Endothelial cell (in vitro differentiated cells): Measurements from ENCODE around the gene EGFL8. TPM values are rescaled to one million over a fixed set of nuclear protein-coding genes. Genes with fewer than 3 reads are reported as not detected.
A peak's percentile ranks its signal among the peaks of the same experiment; 100 is the strongest.

Experiments
- DNase-seq: peaks from one replicate; pipeline ENCODE4 v3.0.0; 2021; ENCODE audit warnings: low spot score
- H3K27ac Mint-ChIP-seq: one replicate; pipeline ENCODE4 v1.8.0; 2021; ENCODE audit warnings: mixed read lengths, inconsistent platforms; ENCODE audit not compliant: unreplicated experiment
- H3K27me3 Mint-ChIP-seq: one replicate; pipeline ENCODE4 v1.8.0; 2021; ENCODE audit warnings: mild to moderate bottlenecking, moderate library complexity, mixed read lengths, inconsistent platforms; ENCODE audit not compliant: unreplicated experiment
- H3K36me3 Mint-ChIP-seq: one replicate; pipeline ENCODE4 v1.8.0; 2021; ENCODE audit warnings: mild to moderate bottlenecking, low read depth, mixed read lengths, inconsistent platforms; ENCODE audit not compliant: unreplicated experiment
- H3K4me1 Mint-ChIP-seq: one replicate; pipeline ENCODE4 v1.8.0; 2021; ENCODE audit warnings: mild to moderate bottlenecking, mixed read lengths, inconsistent platforms; ENCODE audit not compliant: unreplicated experiment
- H3K4me3 Mint-ChIP-seq: one replicate; pipeline ENCODE4 v1.8.0; 2021; ENCODE audit warnings: mild to moderate bottlenecking, mixed read lengths, inconsistent platforms; ENCODE audit not compliant: unreplicated experiment
- H3K9me3 Mint-ChIP-seq: one replicate; pipeline ENCODE4 v1.8.0; 2021; ENCODE audit warnings: mixed read lengths, inconsistent platforms; ENCODE audit not compliant: unreplicated experiment
- CTCF ChIP-seq: fragments of 200-600 bp; sonication (generic); IDR thresholded peaks from one replicate; pipeline ENCODE4 v1.5.0; 2021; ENCODE audit warnings: antibody characterized with exemption; ENCODE audit not compliant: unreplicated experiment
- total RNA-seq: library from RNA; stranded (reverse); fragmentation: NEBNext Ultra II Directional; extraction: Animal tissue kit (Norgen Biotek cat#: 25700); gene quantifications from one replicate; pipeline ENCODE4 v1.2.1, GENCODE V29; 2021; ENCODE audit not compliant: unreplicated experiment

Gene EGFL8
- total RNA-seq, 1 donor from 2014 or later, result 37.4 TPM

GRCh38 chr6:32177183-32177787 lies 12.9 kb downstream of the EGFL8 start:
- Mint-ChIP-seq H3K36me3 (peaks cover 7% of the 10 kb centered on the region), H3K4me1 (peaks cover 72% of the 10 kb centered on the region), H3K4me3 (peak overlapping the region; percentile 98), H3K27ac (peak overlapping the region; percentile 95), H3K9me3 (no peaks in the 10 kb centered on the region), H3K27me3 (peaks cover 12% of the 10 kb centered on the region)
- no peak for TF ChIP-seq CTCF
- DNase-seq, result no peak

GRCh38 chr6:32177788-32178546 lies 13.6 kb downstream of the EGFL8 start, which contains the start of gene RNF5:
Gene RNF5 (plus strand): TSS chr6:32178405. CDS start chr6:32178512, 107 bp downstream.
- Mint-ChIP-seq H3K36me3 (peaks cover 7% of the 10 kb centered on the region), H3K4me1 (peaks cover 68% of the 10 kb centered on the region), H3K4me3 (peak within 1 kb of the TSS; percentile 98), H3K27ac (peak within 1 kb of the TSS; percentile 95), H3K9me3 (no peaks in the 10 kb centered on the region), H3K27me3 (peaks cover 12% of the 10 kb centered on the region)
- TF ChIP-seq CTCF, result no peak
- DNase-seq, result peak; percentile 82

- TF ChIP-seq CTCF, result no peak
- Mint-ChIP-seq H3K4me1 (peaks cover 61% of the 10 kb centered on the region), H3K27ac (peak overlapping the region; percentile 95), H3K27me3 (peaks cover 12% of the 10 kb centered on the region), H3K9me3 (no peaks in the 10 kb centered on the region), H3K36me3 (peaks cover 7% of the 10 kb centered on the region), H3K4me3 (peak overlapping the region; percentile 98)
- DNase-seq, result no peak
Observed at GRCh38 chr6:32178547-32179440, 14.4 kb downstream of the EGFL8 start.

GRCh38 chr6:32179766-32180405 lies 15.5 kb downstream of the EGFL8 start:
- no peak for TF ChIP-seq CTCF
- Mint-ChIP-seq H3K4me1 (peaks cover 56% of the 10 kb centered on the region), H3K36me3 (peaks cover 7% of the 10 kb centered on the region), H3K4me3 (peak overlapping the region; percentile 98), H3K27me3 (peaks cover 9% of the 10 kb centered on the region), H3K9me3 (no peaks in the 10 kb centered on the region), H3K27ac (peak overlapping the region; percentile 95)
- DNase-seq, result no peak
